GM12878 (cell line): ENCODE measurements around the gene PTPRN2. TPM values are rescaled to one million over a fixed set of nuclear protein-coding genes. Genes with fewer than 3 reads are reported as not detected.

Source experiments
- ATAC-seq: fragments of 200-7000 bp; cut with Tn5 transposase; 3 replicates; pipeline ENCODE4 v1.9.1; 2020; ENCODE audit warnings: mild to moderate bottlenecking, moderate library complexity
- BruUV-seq: library from RNA; stranded (reverse); fragments of 400-500 nt; replicated peaks from 2 replicates; lab custom pipeline; 2021; lab: Mats Ljungman, UMichigan
- CTCF ChIA-PET: fragments of 300-600 bp; sonication (Branson Sonifier 250); formaldehyde crosslinking; extraction: SDS; loops from one replicate; lab custom pipeline; 2021; ENCODE audit warnings: inconsistent platforms; lab: Yijun Ruan, JAX
- POLR2A ChIA-PET: fragments of 350-600 bp; formaldehyde crosslinking; extraction: SDS; loops from one replicate; lab custom pipeline; 2021; ENCODE audit warnings: inconsistent platforms; lab: Charles Lee
- RAD21 ChIA-PET: fragments of 300-600 bp; sonication (Branson Sonifier 250); formaldehyde crosslinking; loops from one replicate; lab custom pipeline; 2023; ENCODE audit warnings: antibody characterized with exemption; ENCODE audit not compliant: unreplicated experiment; lab: Charles Lee
- SMC1A ChIA-PET: fragments of 300-600 bp; sonication (Branson Sonifier 250); formaldehyde crosslinking; loops from one replicate; lab custom pipeline; 2023; ENCODE audit not compliant: unreplicated experiment, uncharacterized antibody; lab: Charles Lee
- DNase-seq: peaks from one replicate; pipeline ENCODE4 v3.0.0-alpha.2; 2011; ENCODE audit warnings: low read depth, low spot score
- FAIRE-seq: peaks from 3 replicates; lab custom pipeline; 2011; peaks lifted over from hg19 to GRCh38; lab: Jason Lieb, UNC
- H2AFZ ChIP-seq: 2 replicates; pipeline ENCODE4 v1.6.0; 2011; ENCODE audit warnings: low read depth, low read length, control low read depth; ENCODE audit not compliant: control insufficient read depth
- H3K27ac ChIP-seq: 2 replicates; pipeline ENCODE4 v1.5.1; 2011; ENCODE audit warnings: control low read depth; ENCODE audit not compliant: control insufficient read depth, insufficient read depth
- H3K27me3 ChIP-seq, 2 experiments: replicated peaks in 1 of 2; 2 replicates each; pipeline versions ENCODE4 v1.6.0 to v1.6.1; 2011; ENCODE audit warnings: low read length in 1 of 2; ENCODE audit not compliant: control insufficient read depth in 2 of 2, insufficient read depth in 2 of 2
- H3K36me3 ChIP-seq, 2 experiments: 2 replicates each; pipeline ENCODE4 v1.5.1; 2011; ENCODE audit warnings: low read length in 1 of 2; ENCODE audit not compliant: control insufficient read depth in 2 of 2, insufficient read depth in 2 of 2
- H3K4me1 ChIP-seq: 2 replicates; pipeline ENCODE4 v1.6.1; 2011; ENCODE audit warnings: mild to moderate bottlenecking, low read length, moderate library complexity, mixed read lengths; ENCODE audit not compliant: control insufficient read depth, insufficient read depth
- H3K4me2 ChIP-seq: 2 replicates; pipeline ENCODE4 v1.6.0; 2011; ENCODE audit warnings: control low read depth; ENCODE audit not compliant: control insufficient read depth, insufficient read depth
- H3K4me3 ChIP-seq: fragments of 200-600 bp; sonication (generic); 2 replicates; pipeline ENCODE4 v1.5.1; 2016
- H3K79me2 ChIP-seq: 2 replicates; pipeline ENCODE4 v1.6.0; 2011; ENCODE audit warnings: low read length; ENCODE audit not compliant: control insufficient read depth, insufficient read depth
- H3K9ac ChIP-seq: 2 replicates; pipeline ENCODE4 v1.8.0; 2011; ENCODE audit warnings: low read length, control low read depth, mixed read lengths; ENCODE audit not compliant: control insufficient read depth, insufficient read depth
- H3K9me3 ChIP-seq: replicated peaks from 3 replicates; pipeline ENCODE4 v1.5.1; 2011; ENCODE audit warnings: mild to moderate bottlenecking, low read length; ENCODE audit not compliant: control insufficient read depth, insufficient read depth
- H4K20me1 ChIP-seq: 2 replicates; pipeline ENCODE4 v1.6.0; 2011; ENCODE audit not compliant: control insufficient read depth, insufficient read depth
- BRCA1 ChIP-seq: IDR thresholded peaks from 2 replicates; pipeline ENCODE4 v1.6.1; 2011; ENCODE audit warnings: low read depth, low read length, improper control_type of control experiment
- ETV6 ChIP-seq, 2 experiments: fragments of 450-650 bp in 1 of 2; IDR thresholded peaks in 1 of 2; conservative IDR thresholded peaks in 1 of 2; 2 replicates each; pipeline ENCODE4 v1.6.1; 2014; ENCODE audit warnings: antibody characterized with exemption in 1 of 2, borderline replicate concordance in 1 of 2, low read depth in 1 of 2, mild to moderate bottlenecking in 1 of 2, moderate library complexity in 1 of 2
- FOXK2 ChIP-seq: fragments of 450-650 bp; IDR thresholded peaks from 2 replicates; pipeline ENCODE4 v1.6.1; 2017; ENCODE audit warnings: mild to moderate bottlenecking, moderate library complexity
- KLF5 ChIP-seq: fragments of 450-650 bp; IDR thresholded peaks from 2 replicates; pipeline ENCODE4 v1.6.1; 2014; ENCODE audit warnings: mild to moderate bottlenecking; ENCODE audit not compliant: partially characterized antibody
- MEF2A ChIP-seq: IDR thresholded peaks from 2 replicates; pipeline ENCODE4 v1.6.1; 2011; ENCODE audit warnings: low read depth, mild to moderate bottlenecking, low read length, moderate library complexity; ENCODE audit not compliant: insufficient read depth
- MEF2B ChIP-seq: fragments of 450-650 bp; IDR thresholded peaks from 2 replicates; pipeline ENCODE4 v1.6.1; 2018; ENCODE audit warnings: mild to moderate bottlenecking, moderate library complexity; ENCODE audit not compliant: partially characterized antibody, poor library complexity, severe bottlenecking
- NFIC ChIP-seq: IDR thresholded peaks from 2 replicates; pipeline ENCODE4 v1.6.1; 2012; ENCODE audit warnings: low read depth, mild to moderate bottlenecking, inconsistent platforms, low read length, moderate library complexity
- NR2C2 ChIP-seq: IDR thresholded peaks from 2 replicates; pipeline ENCODE4 v1.6.1; 2011; ENCODE audit warnings: borderline replicate concordance, low read depth; ENCODE audit not compliant: control insufficient read depth, insufficient read length
- SMC3 ChIP-seq: IDR thresholded peaks from 2 replicates; pipeline ENCODE4 v1.6.1; 2011; ENCODE audit warnings: low read length, improper control_type of control experiment, borderline replicate concordance
- ZNF24 ChIP-seq: fragments of 450-650 bp; IDR thresholded peaks from 2 replicates; pipeline ENCODE4 v1.6.1; 2017; ENCODE audit warnings: antibody characterized with exemption, mild to moderate bottlenecking
- WGBS: methylation state at CpG from one replicate; pipeline ENCODE4 v1.1.6; 2016; ENCODE audit warnings: low lambda C conversion rate; ENCODE audit not compliant: insufficient replicate concordance, insufficient coverage; ENCODE audit errors: missing lambda C conversion rate; 5-methylcytosine and 5-hydroxymethylcytosine counted together
- in situ Hi-C: fragments of 300-500 bp; cut with MboI; formaldehyde crosslinking; loops from 9 replicates; pipeline ENCODE4 v1.14.3; 2018; ENCODE audit warnings: mixed read lengths
- intact Hi-C: fragments of 100-400 bp; cut with micrococcal nuclease; formaldehyde crosslinking; loops from one replicate; pipeline ENCODE4 v1.14.2; 2022; ENCODE audit not compliant: unreplicated experiment
- polyA plus RNA-seq, 11 experiments: library from polyadenylated mRNA; depleted of rRNA in 4 of 11; unstranded in 6 of 11; stranded (reverse) in 5 of 11; fragments of >200 nt; fragmentation: Nextera tagmentation in 4 of 11; fragmentation: Illumina TruSeq in 1 of 11; extraction: Ambion mirVana in 4 of 11; extraction: Trizol in 1 of 11; gene quantifications; 1 replicate in 1 of 11; 2 replicates in 10 of 11; pipeline versions ENCODE4 v1.2.1 to v1.2.3, GENCODE V29; 2011 to 2016; ENCODE audit warnings: inconsistent platforms in 2 of 11, missing spikeins in 2 of 11, low read depth in 1 of 11
- total RNA-seq, 4 experiments: library from RNA; depleted of rRNA in 3 of 4; stranded (reverse); fragments of >200 nt in 3 of 4; fragmentation: Illumina TruSeq in 1 of 4; extraction: Trizol in 1 of 4; gene quantifications; 2 replicates each; pipeline versions ENCODE4 v1.2.1 to v1.2.3, GENCODE V29; 2013 to 2021
- TF ChIP-seq, protein P1 (sequence below): IDR thresholded peaks from 2 replicates; pipeline ENCODE4 v1.6.1; 2012; ENCODE audit warnings: improper control_type of control experiment, low read depth, low read length; ENCODE audit not compliant: insufficient replicate concordance

Gene PTPRN2
- total and polyA plus RNA-seq, 10 of the 15 experiments (the other 5 are each of a cell fraction or from before 2014, with no cell fraction given), result 5.4 TPM; not detected in 9

DNA sequence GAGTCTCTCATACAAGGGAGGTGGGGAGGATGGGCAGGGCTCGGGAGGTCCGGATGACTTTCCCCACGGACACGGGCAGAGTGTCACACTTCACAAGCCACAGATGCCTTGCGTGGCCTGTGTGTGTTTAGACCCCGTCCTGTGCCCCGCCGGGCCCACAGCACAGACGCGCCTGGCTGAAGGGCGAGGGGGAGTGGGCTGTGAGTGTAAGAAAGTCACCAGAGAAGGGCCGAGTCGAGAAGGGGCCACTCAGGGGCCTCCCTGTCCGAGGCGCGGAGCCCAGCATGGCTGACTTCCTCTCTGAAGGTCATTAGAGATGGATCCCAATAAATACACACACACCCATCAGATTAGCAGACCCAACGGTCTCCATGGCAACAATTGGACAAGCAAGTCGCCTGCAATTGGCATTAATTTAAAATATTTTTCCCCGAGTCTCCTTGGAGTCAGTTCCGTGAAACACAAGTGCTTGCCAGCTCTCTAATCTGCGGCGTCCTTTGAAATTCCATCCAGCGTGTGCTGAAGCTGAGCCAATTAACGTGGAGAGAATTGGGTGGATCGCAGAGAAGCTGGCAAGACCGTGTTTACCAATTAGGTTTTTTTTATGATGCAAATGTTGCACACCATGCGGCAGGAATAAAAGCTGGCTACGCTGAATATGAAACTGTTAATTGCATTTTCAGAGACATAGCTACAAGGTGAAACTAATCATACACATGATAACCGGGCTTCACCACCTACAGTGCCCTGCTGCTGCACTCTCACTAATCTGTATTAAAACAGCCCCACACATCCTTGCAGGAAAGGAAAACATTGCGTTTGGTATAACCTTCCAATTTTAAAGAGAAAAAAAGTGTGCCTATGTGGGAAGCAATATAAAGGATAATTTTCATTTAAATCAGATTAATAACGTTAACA is 571.2 kb downstream of the PTPRN2 start:
- in situ Hi-C loops, result no loop called here
- DNase-seq (no peak), ATAC-seq (no peak), FAIRE-seq (no peak)
- no peaks in the 10 kb centered on the region for H4K20me1 ChIP-seq
- no peaks in the 10 kb centered on the region for H3K27me3 ChIP-seq
- no TSS peak for BruUV-seq
- ChIA-PET RAD21 (no interaction called here), SMC1A (no interaction called here), CTCF (no interaction called here), POLR2A (no interaction called here)
- H3K4me2 ChIP-seq, result no peak overlapping the region
- WGBS, result 46% methylated on average over 31 of the region's 31 CpGs
- no peak overlapping the region for H3K4me3 ChIP-seq
- TF ChIP-seq, protein P1, sequence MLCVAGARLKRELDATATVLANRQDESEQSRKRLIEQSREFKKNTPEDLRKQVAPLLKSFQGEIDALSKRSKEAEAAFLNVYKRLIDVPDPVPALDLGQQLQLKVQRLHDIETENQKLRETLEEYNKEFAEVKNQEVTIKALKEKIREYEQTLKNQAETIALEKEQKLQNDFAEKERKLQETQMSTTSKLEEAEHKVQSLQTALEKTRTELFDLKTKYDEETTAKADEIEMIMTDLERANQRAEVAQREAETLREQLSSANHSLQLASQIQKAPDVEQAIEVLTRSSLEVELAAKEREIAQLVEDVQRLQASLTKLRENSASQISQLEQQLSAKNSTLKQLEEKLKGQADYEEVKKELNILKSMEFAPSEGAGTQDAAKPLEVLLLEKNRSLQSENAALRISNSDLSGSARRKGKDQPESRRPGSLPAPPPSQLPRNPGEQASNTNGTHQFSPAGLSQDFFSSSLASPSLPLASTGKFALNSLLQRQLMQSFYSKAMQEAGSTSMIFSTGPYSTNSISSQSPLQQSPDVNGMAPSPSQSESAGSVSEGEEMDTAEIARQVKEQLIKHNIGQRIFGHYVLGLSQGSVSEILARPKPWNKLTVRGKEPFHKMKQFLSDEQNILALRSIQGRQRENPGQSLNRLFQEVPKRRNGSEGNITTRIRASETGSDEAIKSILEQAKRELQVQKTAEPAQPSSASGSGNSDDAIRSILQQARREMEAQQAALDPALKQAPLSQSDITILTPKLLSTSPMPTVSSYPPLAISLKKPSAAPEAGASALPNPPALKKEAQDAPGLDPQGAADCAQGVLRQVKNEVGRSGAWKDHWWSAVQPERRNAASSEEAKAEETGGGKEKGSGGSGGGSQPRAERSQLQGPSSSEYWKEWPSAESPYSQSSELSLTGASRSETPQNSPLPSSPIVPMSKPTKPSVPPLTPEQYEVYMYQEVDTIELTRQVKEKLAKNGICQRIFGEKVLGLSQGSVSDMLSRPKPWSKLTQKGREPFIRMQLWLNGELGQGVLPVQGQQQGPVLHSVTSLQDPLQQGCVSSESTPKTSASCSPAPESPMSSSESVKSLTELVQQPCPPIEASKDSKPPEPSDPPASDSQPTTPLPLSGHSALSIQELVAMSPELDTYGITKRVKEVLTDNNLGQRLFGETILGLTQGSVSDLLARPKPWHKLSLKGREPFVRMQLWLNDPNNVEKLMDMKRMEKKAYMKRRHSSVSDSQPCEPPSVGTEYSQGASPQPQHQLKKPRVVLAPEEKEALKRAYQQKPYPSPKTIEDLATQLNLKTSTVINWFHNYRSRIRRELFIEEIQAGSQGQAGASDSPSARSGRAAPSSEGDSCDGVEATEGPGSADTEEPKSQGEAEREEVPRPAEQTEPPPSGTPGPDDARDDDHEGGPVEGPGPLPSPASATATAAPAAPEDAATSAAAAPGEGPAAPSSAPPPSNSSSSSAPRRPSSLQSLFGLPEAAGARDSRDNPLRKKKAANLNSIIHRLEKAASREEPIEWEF, result no peak
- TF ChIP-seq SMC3, result no peak
- TF ChIP-seq NFIC, result no peak
- no peak for TF ChIP-seq BRCA1
- TF ChIP-seq ETV6 (conservative IDR thresholded peaks at IDR 0.05 in 1 of 2, IDR thresholded peaks at IDR 0.05 in 1 of 2; ENCODE audit: borderline replicate concordance in 1 of 2, low read depth in 1 of 2), result no peak
- TF ChIP-seq MEF2B, result no peak
- no peak for TF ChIP-seq FOXK2
- no peak for TF ChIP-seq MEF2A
- TF ChIP-seq KLF5, result no peak
- no peak for TF ChIP-seq ZNF24
- TF ChIP-seq NR2C2, result no peak
- H3K79me2 ChIP-seq, result no peaks in the 10 kb centered on the region
- H3K27ac ChIP-seq, result no peak overlapping the region
- H3K4me1 ChIP-seq, result no peaks in the 10 kb centered on the region
- H2AFZ ChIP-seq, result no peak overlapping the region
- no peak overlapping the region for H3K9ac ChIP-seq
- intact Hi-C loops, result no loop called here
- no peaks in the 10 kb centered on the region for H3K36me3 ChIP-seq
- no peaks in the 10 kb centered on the region; the same call in 2 of the 3 replicates for H3K9me3 ChIP-seq
